Stimulated activated CD4-positive, alpha-beta T cell treated with anti-CD3 and anti-CD28 coated beads, Interleukin-15, amount 100 ng/mL, for 48 hours (primary cell): ENCODE results near the gene EID3.
"Not testable (repeated sequence)": the region's sequence is repeated elsewhere in the genome, so short reads cannot be mapped to it uniquely, and the experiment has no call there.

Experiments
- DNase-seq, 2 donors: peaks; one replicate each; pipeline ENCODE4 v3.0.0-alpha.2; 2020; ENCODE audit warnings: low read depth in 2 of 2

The EID3 gene

DNA sequence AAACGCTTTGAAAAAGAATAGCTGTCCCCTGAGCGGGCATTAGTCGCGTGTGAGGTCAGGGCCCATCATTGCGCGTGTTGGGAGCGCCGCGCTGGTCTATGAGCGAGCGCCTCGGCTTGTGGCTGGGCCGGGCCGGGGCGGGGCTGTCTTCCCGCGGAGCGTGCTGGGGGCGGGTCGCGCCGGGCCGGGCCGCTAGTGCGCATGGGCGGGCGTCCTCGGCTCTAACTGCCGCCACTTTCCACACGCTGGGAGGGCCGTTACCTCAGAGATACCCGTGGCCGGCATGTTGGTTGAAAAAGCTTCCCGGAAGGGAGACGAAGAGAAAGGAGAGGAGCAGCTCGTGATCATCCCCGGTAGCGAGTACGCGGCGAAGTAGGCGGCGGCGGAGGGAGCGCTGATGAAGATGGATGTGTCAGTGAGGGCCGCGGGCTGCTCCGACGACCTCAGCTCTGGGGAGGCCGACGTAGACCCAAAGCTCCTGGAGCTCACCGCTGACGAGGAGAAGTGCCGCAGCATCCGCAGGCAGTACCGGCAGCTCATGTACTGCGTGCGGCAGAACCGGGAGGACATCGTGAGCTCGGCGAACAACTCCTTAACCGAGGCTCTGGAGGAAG is at the start of gene EID3:
EID3 (plus strand) TSS at position 202 of the 614 bp plus-strand sequence; CDS start at position 398, 196 bp downstream.
- peak; percentile 79 to 89 for DNase-seq

DNA sequence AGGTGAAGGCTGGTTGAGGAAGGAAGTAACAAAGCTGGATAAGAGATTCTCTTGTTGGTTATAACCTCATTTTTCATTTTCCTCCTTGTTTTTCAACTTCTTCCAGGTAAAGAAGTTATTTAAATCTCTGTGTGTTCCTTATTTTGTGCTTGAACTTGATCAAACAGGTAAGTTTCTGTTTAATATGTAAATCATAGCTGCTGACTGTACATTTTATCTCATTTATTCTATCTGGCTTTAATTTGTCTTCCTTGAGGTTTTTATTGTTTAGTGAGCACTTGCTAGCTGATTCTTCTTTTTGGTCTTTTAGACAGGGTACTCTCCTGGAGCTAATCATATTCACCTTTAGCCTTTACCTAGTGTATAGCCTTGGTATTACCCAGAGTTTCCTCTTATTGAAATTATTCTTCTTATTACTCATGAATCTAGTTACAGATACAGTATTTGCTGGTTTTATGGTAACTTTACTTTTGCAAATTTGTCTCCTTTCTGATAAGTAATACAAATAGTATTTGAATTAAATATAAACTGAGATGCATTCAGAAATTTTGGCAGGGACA is 45.5 kb upstream of the EID3 start:
- no peak for DNase-seq

DNA sequence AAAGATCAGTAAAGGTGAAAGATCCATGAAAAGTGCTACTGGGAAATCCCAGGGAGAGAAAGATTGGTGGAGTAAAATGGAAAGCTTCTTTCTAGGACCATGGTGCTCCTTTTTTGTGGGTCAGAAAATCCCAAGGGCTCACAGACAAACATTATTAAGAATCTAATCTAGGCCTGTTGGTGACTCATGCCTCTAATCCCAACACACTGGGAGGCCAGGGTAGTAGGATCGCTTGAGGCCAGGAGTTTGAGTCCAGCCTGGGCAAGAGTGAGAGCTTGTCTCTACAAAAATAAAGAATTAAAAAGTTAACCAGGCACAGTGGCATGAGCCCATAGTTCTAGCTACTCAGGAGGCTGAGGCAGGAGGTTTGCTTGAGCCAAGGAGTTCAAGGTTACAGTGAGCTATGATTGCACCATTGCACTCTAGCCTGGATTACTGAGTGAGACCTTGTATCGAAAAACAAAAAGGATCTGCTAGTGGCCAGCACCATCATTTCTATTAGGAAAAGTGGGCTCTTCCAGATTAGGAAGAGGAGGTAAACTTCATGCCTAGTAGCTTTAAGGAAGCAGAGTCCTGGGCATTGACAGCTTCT is 45.0 kb upstream of the EID3 start:
- DNase-seq = no peak

DNA sequence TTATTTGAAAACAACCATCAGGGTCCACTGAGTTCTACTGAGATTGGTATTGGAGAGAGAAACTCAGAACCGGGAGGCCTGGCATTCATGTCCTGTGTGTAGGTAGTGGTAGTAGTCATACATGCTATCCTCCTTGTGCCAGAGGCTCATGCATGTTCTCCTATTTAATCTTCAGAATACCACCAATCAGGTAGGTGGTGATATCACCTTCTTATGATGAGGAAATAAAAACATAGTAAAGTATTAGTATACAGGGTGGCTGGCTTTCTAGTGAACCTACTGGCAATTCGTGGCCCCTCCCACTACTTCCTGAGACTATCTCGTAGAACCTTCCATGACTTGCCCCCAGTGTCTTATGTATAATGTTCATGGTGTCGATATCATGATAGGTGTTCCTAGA is 40.5 kb upstream of the EID3 start:
- DNase-seq = no peak

DNA sequence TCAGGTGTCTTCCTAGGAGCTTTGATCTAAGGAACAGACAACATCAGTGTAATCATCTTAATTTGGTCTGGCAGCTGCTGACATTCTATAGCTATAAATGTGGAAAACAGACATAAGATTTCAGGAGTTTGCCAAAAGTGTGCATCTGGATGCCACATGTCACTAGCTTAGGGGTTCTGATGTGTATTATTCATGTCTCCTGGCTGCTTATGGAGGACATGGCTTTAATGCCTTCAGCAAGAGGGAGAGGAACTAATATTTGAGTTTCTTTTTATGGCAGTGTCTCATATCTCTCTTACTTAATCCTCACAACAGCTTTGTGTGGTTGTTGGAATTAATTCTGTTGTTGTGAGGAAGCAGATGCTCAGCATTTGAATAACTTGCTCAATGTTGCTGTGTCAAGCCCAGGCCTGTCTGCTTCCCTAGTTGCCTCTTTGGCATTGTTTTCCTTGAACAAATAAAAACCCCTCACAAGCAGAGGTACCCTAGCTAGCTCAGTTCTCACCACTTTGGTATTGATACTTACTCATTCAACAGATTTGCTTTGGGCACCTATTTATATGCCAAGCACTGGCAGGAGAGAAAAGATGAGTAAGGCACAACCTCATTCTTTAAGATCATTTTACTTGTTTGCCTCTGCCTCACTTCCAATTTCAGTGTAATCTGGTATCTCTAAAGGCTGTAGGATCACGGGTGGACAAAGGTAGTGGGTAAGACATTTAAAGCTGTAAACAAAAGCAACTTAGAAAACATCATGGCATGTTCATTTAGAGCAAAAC is 39.8 kb upstream of the EID3 start:
- no peak for DNase-seq

DNA sequence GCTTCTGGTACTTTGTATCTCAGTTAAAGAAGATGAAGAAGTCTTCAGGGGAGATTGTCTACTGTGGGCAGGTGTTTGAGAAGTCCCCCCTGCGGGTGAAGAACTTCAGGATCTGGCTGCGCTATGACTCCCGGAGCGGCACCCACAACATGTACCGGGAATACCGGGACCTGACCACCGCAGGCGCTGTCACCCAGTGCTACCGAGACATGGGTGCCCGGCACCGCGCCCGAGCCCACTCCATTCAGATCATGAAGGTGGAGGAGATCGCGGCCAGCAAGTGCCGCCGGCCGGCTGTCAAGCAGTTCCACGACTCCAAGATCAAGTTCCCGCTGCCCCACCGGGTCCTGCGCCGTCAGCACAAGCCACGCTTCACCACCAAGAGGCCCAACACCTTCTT is 38.1 kb upstream of the EID3 start:
- DNase-seq = not testable (repeated sequence)

DNA sequence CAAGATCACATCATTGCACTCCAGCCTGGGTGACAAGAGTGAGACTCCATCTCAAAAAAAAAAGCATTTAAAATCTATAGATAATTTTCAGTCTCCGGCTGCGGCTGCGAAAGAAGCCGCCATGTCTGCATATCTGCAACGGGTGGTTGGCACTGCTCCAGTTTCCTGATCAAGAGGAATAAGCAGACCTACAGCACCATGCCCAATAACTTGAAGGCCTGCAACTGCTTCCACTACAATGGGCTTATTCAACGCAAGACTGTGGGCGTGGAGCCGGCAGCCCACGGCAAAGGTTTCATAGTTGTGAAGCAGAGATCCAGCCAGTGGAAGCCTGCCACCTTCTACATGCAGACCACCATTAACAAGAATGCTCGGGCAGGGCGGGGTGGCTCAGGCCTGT is 30.6 kb upstream of the EID3 start:
- DNase-seq = no peak

- no peak for DNase-seq
Observed at GRCh38 chr12:104273503-104273902, 30.0 kb upstream of the EID3 start.

GRCh38 chr12:104274811-104275210 is 28.7 kb upstream of the EID3 start:
- DNase-seq = no peak

GRCh38 chr12:104275689-104276088 is 27.9 kb upstream of the EID3 start:
- DNase-seq = no peak

GRCh38 chr12:104276273-104277131 is 27.0 kb upstream of the EID3 start:
- no peak for DNase-seq

- no peak for DNase-seq
Observed at GRCh38 chr12:104279164-104279563, 24.4 kb upstream of the EID3 start.

- DNase-seq = no peak
Observed at GRCh38 chr12:104280111-104280510, 23.4 kb upstream of the EID3 start.

- no peak for DNase-seq
Observed at GRCh38 chr12:104280717-104281458, 22.7 kb upstream of the EID3 start.

GRCh38 chr12:104281636-104282035 is 21.9 kb upstream of the EID3 start:
- no peak for DNase-seq

GRCh38 chr12:104282109-104282508 is 21.4 kb upstream of the EID3 start:
- no peak for DNase-seq

- DNase-seq = no peak
Observed at GRCh38 chr12:104285740-104286515, 17.6 kb upstream of the EID3 start.

GRCh38 chr12:104286516-104287482 is 16.7 kb upstream of the EID3 start:
- DNase-seq = peak; percentile 83 to 88

DNA sequence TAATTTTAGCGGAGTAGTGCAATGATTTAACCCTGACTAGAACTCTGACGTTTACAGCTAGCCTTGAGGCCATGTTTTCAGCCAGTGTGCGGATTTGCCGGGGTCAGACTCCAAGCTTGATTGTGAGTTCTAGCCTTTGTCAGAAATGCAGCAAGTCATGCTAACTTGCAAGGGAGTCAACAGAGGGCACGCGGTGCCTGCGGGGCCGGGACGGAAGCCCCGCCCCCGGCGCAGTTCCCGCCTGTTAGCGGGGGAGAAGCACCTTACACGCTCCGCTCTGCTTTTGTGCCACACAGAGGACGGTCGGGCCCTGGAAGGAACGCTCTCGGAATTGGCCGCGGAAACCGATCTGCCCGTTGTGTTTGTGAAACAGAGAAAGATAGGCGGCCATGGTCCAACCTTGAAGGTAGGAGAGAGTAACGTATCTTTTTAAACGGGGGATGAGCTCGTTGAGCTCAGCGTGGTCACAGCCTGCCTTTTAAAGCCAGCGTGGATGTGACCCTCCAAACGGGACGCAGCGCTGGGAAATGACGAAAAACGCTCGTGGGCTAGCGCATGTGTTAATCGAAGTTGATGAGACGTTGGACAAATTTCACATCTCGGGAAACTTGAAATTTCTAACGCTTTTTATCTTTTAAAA is 14.8 kb upstream of the EID3 start:
- peak; percentile 77 to 82 for DNase-seq
